ENCODE data around the gene FADS6. TPM values are rescaled to one million over a fixed set of nuclear protein-coding genes. Genes with fewer than 3 reads are reported as not detected.
A peak's percentile ranks its signal among the peaks of the same experiment; 100 is the strongest.

The FADS6 gene
- total and polyA plus RNA-seq, 2 of the 13 experiments (the other 11 are each of a cell fraction or from before 2014, with no cell fraction given) = 0.11 TPM

- in situ Hi-C loops (cut with HindIII; ENCODE audit: extremely low pct_ligation_motif_present, low pct_unique_long_range_greater_than_20kb) = no loop called here
- Histone ChIP-seq H3K4me3 (replicated peaks in 1 of 3; ENCODE audit: insufficient read depth in 1 of 3, low read depth in 2 of 3, low read length in 3 of 3) (no peak overlapping the region), H4K20me1 (ENCODE audit: insufficient read depth, low read length) (no peaks in the 10 kb centered on the region), H3K27ac (ENCODE audit: extremely low read length, insufficient read depth, low read length) (no peak overlapping the region), H3K27me3 (ENCODE audit: control insufficient read depth in 1 of 2, insufficient read depth in 2 of 2, low read length in 2 of 2) (no peaks in the 10 kb centered on the region), H2AFZ (ENCODE audit: low read length) (no peak overlapping the region), H3K9ac (ENCODE audit: insufficient read depth, low read depth, low read length) (no peak overlapping the region), H3K9me3 (ENCODE audit: low read length) (no peaks in the 10 kb centered on the region), H3K36me3 (replicated peaks in 1 of 2; ENCODE audit: control insufficient read depth in 1 of 2, insufficient read depth in 2 of 2, low read length in 2 of 2) (peaks cover 4 to 5% of the 10 kb centered on the region in 2 experiments; a peak in 4 of 5 replicates), H3K79me2 (ENCODE audit: insufficient read depth, low read length) (no peaks in the 10 kb centered on the region), H3K4me2 (ENCODE audit: low read depth, low read length) (no peak overlapping the region), H3K4me1 (ENCODE audit: insufficient read depth, low read length) (peaks cover 61% of the 10 kb centered on the region)
- ATAC-seq (no peak), DNase-seq (ENCODE audit: low spot score) (no peak), FAIRE-seq (no peak)
- ChIA-PET CTCF (ENCODE audit: low intra/inter-chr PET ratio, low total read pairs) (no interaction called here), POLR2A (interaction anchor here (1.1 kb wide), 1 partner anchor 9 kb away, joined by 3 read pairs; no protein-coding TSS in a partner anchor)
- BruUV-seq (replicated peaks) = no TSS peak
- 92% methylated on average over 17 of the region's 19 CpGs for WGBS (ENCODE audit: low lambda C conversion rate)
- TF ChIP-seq ZBTB49 (CRISPR knock-in tag; IDR thresholded peaks at IDR 0.05; ENCODE audit: borderline replicate concordance) = no peak
- TF ChIP-seq SMAD9 (CRISPR knock-in tag; IDR thresholded peaks at IDR 0.05) = no peak
- TF ChIP-seq AGO2 (optimal IDR thresholded peaks at IDR 0.05; ENCODE audit: low read depth, low read length) = peak; percentile 74
- TF ChIP-seq RBFOX2 (IDR thresholded peaks at IDR 0.05; ENCODE audit: low read depth, low read length) = peak; percentile 54; the same call in 1 of the 2 replicates
- intact Hi-C loops (cut with micrococcal nuclease; ENCODE audit: unreplicated experiment) = loop anchor here (10.0 kb wide), 1 partner anchor 212 kb away; no protein-coding TSS in a partner anchor
Measured at GRCh38 chr17:74866198-74866835, 27.1 kb downstream of the FADS6 start.
